SK-N-SH (cell line): ENCODE measurements around the gene CCDC6.

ENCODE experiments used
- JUND ChIP-seq: IDR thresholded peaks from 2 replicates; pipeline ENCODE4 v1.4.0; 2012
- MXI1 ChIP-seq: IDR thresholded peaks from 2 replicates; pipeline ENCODE4 v1.6.1; 2012; ENCODE audit warnings: mild to moderate bottlenecking, low read depth, low read length, improper control_type of control experiment
- NFIC ChIP-seq: IDR thresholded peaks from 2 replicates; pipeline ENCODE4 v1.4.0; 2012; ENCODE audit warnings: borderline replicate concordance
- POLR2AphosphoS5 ChIP-seq: IDR thresholded peaks from 2 replicates; pipeline ENCODE4 v1.6.1; 2012; ENCODE audit warnings: low read depth, low read length
- TCF12 ChIP-seq: IDR thresholded peaks from 2 replicates; pipeline ENCODE4 v1.4.0; 2012
- TEAD4 ChIP-seq: IDR thresholded peaks from 2 replicates; pipeline ENCODE4 v1.4.0; 2012; ENCODE audit warnings: mild to moderate bottlenecking, borderline replicate concordance; ENCODE audit not compliant: insufficient read depth
- TF ChIP-seq, protein P1 (sequence below): IDR thresholded peaks from 2 replicates; pipeline ENCODE4 v1.6.1; 2012; ENCODE audit warnings: mild to moderate bottlenecking, low read depth, low read length, moderate library complexity
- TF ChIP-seq, protein P2 (sequence below): fragments of 200-600 bp; sonication (generic); IDR thresholded peaks from 2 replicates; pipeline ENCODE4 v1.6.1; 2017; ENCODE audit warnings: antibody characterized with exemption, mild to moderate bottlenecking, moderate library complexity

DNA sequence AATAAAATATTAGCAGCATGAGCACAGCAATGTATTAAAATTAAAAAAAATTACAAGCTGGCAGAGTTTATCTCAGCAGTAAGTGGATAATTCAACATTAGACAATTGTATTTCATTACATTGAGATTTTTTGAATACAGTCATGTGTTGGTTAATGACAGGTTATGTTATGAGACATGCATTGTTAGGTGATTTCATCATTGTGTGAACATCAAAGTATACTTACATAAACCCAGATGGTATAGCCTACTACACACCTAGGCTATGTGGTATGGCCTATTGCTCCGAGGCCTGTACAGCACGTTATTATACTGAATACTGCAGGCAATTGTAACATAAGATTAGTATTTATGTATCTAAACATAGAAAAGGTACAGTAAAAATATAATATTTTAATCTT is 29.7 kb downstream of the CCDC6 start:
- TF ChIP-seq, protein P1, sequence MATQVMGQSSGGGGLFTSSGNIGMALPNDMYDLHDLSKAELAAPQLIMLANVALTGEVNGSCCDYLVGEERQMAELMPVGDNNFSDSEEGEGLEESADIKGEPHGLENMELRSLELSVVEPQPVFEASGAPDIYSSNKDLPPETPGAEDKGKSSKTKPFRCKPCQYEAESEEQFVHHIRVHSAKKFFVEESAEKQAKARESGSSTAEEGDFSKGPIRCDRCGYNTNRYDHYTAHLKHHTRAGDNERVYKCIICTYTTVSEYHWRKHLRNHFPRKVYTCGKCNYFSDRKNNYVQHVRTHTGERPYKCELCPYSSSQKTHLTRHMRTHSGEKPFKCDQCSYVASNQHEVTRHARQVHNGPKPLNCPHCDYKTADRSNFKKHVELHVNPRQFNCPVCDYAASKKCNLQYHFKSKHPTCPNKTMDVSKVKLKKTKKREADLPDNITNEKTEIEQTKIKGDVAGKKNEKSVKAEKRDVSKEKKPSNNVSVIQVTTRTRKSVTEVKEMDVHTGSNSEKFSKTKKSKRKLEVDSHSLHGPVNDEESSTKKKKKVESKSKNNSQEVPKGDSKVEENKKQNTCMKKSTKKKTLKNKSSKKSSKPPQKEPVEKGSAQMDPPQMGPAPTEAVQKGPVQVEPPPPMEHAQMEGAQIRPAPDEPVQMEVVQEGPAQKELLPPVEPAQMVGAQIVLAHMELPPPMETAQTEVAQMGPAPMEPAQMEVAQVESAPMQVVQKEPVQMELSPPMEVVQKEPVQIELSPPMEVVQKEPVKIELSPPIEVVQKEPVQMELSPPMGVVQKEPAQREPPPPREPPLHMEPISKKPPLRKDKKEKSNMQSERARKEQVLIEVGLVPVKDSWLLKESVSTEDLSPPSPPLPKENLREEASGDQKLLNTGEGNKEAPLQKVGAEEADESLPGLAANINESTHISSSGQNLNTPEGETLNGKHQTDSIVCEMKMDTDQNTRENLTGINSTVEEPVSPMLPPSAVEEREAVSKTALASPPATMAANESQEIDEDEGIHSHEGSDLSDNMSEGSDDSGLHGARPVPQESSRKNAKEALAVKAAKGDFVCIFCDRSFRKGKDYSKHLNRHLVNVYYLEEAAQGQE = no peak
- TF ChIP-seq TEAD4 (no peak), JUND (no peak), TCF12 (no peak), MXI1 (no peak), POLR2AphosphoS5 (no peak), NFIC (no peak)
- TF ChIP-seq, protein P2, sequence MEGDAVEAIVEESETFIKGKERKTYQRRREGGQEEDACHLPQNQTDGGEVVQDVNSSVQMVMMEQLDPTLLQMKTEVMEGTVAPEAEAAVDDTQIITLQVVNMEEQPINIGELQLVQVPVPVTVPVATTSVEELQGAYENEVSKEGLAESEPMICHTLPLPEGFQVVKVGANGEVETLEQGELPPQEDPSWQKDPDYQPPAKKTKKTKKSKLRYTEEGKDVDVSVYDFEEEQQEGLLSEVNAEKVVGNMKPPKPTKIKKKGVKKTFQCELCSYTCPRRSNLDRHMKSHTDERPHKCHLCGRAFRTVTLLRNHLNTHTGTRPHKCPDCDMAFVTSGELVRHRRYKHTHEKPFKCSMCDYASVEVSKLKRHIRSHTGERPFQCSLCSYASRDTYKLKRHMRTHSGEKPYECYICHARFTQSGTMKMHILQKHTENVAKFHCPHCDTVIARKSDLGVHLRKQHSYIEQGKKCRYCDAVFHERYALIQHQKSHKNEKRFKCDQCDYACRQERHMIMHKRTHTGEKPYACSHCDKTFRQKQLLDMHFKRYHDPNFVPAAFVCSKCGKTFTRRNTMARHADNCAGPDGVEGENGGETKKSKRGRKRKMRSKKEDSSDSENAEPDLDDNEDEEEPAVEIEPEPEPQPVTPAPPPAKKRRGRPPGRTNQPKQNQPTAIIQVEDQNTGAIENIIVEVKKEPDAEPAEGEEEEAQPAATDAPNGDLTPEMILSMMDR = no peak
